Renal cortex interstitium (tissue), 11 donors: ENCODE measurements around the gene CMTM3. TPM values are rescaled to one million over a fixed set of nuclear protein-coding genes. Genes with fewer than 3 reads are reported as not detected.
A peak's percentile ranks its signal among the peaks of the same experiment; 100 is the strongest.
"Not testable (repeated sequence)": the region's sequence is repeated elsewhere in the genome, so short reads cannot be mapped to it uniquely, and the experiment has no call there.

ENCODE experiments used
- DNase-seq, 11 donors: peaks; one replicate each; pipeline ENCODE4 v3.0.0-alpha.2; 2013; ENCODE audit warnings: low read depth in 9 of 11, low spot score in 4 of 11; ENCODE audit errors: extremely low read depth in 1 of 11
- polyA plus RNA-seq, 3 donors: library from polyadenylated mRNA; unstranded; fragments of 120-200 nt; gene quantifications; one replicate each; pipeline ENCODE4 v1.2.1, GENCODE V29; 2013; ENCODE audit not compliant: insufficient read length in 3 of 3

The CMTM3 gene
- polyA plus RNA-seq, 3 donors: 53.0 to 72.1 (median 63.7) TPM

DNA sequence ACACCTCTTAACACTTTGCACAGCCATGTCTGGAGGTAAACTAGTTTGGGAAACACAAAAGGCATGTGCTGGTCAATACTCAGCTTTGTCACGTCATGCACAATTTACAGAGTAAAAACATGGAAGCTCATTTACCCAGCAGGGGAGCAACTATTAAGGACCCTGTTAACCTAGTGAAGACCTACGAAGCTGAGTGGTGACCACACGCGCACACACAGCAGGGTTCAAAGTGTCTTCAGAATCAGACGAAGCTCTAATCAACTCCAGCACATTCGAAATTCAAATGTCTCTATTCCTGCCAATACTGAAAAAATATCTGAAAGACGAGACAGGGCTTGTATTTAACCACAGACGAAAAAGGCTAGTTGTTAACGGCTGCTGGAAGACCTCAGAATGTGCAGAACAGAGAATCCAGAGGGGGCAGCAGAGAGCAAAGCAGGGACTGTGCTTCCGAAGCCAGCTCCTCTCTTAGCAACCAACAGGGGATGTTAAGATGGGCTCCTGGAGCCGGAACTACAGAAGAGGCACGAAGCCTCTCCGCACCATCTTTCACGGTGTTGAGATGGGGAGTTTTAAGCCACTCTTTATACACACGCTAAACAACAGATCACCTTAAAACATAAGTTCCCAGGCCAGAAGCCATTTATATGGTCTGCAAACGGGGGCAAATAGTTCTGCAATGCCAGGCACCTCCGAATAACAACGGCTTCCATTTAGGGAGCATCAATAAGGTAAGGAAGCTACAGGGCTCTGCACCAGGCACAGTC is 46.4 kb downstream of the CMTM3 start:
- DNase-seq: peak; percentile 65 to 88 (median 83)

DNA sequence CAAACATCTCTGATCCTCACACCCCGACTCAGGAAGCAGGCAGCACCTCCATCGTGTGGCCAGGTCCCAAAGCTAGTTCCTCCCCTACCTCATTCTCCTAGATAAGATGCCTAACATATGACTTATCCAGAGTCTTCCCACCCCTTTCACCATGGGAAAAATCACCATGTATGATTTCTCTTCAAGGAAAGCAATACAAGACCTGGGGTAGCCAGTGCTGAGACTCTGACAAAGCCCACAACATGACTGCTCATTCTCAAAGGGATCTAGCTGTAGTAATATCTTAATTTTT is 46.9 kb downstream of the CMTM3 start:
- DNase-seq: no peak

DNA sequence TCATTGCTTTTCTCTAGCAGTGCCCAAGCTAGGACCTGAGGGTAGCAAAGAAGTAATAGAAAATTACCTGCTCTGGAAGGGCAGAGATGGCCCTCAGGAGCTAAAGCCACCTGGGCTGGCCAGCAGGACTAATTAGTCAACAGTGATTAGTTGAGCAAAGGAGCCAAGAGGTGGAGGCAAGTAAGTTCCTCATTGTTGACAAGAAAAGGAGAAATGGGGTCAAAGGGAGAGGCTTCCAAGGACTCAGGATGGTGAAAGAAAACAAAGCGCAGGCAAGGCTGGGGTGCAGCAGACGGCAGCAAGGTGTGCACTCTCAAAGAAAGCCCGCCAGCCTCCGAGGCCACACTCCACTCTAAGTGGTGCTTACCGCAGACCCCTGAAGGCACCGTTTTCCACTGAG is 47.5 kb downstream of the CMTM3 start:
- DNase-seq: no peak

DNA sequence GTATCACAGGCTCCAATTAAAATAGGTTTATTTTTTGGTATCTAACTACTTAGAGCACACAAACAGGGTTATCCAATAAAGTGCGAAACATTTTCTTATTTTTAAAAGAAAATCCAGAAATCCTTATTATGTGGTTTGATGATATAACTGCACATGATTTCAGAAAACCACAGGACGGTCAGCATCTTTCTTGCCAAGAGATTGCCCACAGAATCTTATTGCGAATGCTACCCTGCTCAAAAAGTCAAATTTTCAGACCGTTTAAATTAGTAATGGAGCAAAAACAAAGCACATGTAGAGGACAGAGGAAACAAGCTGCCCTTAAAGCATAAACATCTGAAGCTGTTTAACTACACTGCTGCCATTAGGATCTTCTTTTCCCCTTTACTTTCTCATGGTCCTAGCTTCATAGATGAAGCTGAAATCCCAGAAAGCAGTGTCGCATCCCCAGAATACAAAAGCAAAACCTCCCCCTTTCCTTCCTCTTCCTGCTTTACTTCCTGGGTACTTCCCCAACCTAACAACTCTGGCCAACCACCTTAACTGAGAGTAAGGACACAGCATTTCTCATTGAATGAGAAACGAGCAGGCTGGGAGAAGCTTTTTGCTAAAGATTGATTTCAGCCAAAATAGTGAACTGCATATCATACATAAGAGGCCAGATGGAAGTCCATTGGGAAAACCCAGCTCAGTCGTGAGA is 48.3 kb downstream of the CMTM3 start:
- DNase-seq: no peak

DNA sequence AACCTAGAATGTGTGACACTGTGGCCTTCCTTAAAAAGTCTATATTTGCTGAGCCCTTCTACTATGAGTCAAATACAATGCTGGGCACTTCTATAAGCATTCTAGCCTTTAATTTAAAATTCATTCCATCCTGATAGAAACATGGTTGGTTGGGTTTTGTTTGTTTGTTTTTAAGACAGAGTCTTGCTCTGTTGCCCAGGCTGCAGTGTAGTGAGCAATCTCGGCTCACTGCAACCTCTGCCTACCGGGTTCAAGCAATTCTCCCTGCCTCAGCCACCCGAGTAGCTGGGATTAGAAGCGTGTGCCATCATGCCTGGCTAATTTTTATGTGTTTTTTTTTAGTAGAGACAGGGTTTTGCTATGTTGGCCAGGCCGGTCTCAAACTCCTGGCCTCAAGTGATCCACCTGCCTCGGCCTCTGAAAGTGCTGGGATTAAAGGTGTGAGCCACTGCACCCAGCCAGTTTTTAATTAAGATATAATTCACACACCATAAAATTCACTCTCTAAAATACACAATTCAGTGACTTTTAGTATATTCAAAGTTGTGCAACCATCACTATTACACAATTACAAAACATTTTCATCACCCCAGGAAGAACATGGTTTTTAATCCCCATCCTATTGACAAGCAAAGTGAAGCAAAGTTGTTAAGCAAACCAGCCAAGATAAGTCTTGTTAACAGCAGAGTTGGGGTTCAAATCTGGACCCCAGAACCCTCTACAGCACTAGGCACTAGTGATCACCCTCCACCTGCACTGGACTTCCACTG is 49.3 kb downstream of the CMTM3 start:
- DNase-seq: no peak

DNA sequence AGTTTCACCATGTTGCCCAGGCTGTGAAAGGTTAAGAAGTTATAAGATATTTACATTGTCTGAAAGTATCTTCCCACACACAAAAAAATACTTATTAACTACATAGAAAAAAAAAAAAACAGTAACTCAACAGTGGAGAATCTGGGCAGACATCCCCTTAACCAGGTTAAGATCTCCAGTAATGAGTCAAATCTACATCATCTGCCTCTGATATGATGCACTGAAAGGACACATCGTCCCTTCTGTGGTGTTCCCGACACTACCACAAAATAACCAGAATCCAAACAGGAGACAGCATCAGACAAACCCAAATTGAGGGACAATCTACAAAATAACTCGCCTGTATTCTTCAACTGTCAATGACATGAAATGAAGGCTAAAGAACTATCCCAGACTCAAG is 52.0 kb downstream of the CMTM3 start:
- DNase-seq: no peak

DNA sequence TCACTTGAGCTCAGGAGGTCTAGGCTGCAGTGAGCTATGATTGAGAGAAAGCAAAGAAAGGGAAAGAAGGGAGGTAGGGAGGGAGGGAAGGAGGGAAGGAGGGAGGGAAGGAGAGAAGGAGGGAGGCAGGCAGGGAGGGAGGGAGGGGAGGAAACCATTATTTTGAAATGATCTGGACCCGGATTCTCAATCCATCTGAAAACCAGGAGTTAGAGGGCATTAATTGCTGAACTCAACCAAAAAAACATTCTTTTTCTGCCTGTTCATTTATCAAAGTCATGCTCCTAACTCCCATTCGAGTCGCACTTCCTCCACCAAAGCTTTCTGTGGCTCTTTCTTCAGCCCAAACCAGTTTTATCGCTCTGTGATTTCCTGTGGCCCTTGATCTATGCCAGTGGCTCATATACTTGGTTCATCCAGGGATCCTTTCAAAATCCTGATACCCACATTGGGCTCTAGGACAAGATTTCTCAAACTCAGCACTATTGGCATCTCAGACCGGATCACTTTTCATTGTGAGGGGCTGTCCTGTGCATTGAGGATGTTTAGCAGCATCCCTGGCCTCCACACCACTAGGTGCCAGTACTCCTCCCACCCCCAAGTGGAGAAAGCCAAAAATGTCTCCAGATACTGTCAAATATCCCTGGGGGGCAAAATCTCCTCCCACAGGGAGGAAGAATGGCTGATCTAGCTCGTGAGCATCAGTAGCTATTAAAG is 53.8 kb downstream of the CMTM3 start:
- no peak for DNase-seq

DNA sequence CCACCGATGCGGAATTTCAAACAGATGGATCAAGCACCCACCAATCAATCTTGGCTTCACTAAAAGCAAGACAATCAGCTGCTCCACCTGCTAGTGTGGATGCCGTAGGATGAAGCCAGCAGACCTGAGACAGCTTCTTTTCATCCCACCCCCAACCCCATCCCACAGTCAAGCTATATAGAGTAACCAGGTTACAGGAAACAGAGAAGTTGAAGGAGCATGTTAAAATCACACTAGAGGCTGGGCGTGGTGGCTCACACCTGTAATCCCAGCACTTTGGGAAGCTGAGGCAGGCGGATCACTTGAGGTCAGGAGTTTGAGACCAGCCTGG is 54.3 kb downstream of the CMTM3 start:
- DNase-seq: no peak

DNA sequence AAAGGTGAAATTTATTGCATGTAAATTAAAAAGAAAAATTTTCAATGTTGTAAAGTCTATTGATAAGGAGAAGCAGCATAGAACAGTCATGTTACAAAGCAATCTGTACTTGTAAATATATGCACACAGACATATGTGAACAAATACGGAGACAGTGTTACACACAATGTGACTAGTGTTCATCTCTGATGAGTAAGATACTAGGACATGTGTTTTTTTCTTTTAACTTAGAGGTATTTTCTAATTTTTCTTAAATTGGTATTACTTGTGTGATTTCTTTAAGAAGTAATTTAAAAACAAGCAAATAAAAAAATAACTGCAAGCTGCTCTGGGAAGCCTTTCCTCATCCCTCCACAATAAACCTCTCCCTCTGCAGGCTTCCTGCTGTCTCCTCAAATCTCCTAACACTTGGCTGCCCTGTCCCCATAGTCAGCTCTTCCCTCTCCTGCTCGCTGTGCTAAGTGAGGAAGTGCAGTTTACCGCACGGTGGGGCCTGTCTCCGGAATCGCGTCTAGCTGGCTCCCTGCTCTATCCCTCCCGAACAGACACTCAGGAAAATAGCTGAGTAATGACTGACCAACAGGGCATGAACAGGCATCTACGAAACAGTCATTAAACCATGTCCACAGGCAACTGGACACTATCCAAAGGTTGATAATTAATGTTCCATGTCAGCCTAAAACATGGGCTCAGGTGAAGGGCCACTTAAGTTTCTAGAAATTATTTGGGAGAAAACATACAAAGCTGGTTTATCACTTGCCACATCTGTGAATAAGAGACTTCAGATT is 56.1 kb downstream of the CMTM3 start:
- DNase-seq: peak; percentile 44 to 80 (median 59)

DNA sequence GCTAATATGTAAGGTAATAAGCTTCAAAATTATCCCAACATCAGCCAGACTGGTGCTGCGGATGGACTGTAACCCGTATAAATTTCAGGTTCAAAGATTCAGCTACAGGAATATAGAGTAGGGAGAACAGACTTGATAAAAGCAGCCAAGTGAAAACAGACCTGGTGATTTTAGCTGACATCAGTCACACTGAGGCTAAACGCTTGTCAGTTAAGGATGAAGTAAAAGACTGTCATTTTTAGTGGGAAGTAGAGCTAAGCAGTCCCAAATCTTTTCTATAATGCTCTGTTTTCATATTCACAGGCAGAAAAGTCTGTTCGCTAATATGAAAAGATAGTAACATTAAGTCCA is 56.7 kb downstream of the CMTM3 start:
- no peak for DNase-seq

DNA sequence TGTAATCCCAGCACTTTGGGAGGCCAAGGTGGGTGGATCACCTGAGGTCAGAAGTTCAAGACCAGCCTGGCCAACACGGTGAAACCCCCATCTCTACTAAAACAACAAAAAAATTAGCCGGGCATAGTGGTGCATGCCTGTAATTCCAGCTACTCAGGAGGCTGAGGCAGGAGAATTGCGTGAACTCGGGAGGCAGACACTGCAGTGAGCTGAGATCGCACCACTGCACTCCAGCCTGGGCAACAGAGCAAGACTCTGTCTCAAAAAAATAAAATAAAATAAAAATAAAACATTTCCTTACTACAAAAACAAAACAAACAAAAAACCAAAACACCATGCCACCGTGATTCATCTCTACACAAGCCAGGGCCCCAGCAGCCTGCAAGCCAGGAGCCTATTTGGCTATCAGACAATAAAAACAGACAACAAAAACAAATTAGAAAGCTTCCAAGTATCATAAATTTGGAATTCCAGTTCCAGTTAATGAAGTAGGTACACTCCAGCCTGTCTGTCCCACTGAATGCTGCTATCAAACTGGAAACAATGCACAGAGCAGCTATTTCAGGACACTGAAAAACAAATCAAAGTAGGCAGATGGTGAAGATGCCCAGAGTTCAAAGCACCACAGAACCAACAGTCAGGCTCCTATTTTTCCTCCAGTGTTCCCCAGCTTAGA is 57.3 kb downstream of the CMTM3 start:
- not testable (repeated sequence) for DNase-seq

DNA sequence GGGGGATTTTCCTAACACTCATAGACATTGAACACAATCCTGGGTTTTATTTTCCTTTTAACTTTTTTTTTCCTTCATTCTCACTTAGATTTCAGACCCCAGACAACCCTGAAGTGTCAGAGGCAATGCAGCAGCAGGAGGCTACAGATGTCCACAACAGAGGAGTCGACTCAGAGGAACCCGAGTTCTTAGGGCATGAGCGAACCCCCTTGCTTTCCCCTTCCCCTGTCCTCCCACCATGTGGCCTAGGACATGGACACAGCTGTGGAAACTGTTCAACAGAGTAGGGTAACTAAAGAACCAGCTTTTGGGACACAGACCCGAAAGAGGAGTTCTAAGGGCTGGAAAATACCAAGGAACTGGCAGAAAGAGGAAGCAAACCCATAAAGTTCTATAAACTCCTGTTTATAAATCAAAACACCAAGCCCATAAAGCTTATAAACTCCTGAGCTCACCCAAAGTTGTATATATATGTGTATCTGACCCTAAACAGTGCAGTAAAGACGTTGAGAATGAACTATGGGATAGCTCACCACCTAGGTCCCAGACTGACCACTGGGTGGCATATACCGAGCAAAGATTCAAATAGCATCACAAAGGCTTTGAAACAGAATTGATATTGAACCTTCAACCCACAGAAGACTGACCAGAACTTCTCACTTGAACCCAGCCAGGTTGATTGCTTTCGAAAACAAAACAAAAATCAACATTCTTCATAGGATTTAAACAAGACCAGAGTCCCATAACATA is 58.1 kb downstream of the CMTM3 start:
- no peak for DNase-seq

Other genes with a start within 250 kb of the CMTM3 start
- 10 to 100 TPM; 55.8 to 66.3 (median 62.2) TPM for gene CDH5, start 238.0 kb upstream of the CMTM3 start, polyA plus RNA-seq
- gene BEAN1, start 177.4 kb upstream of the CMTM3 start, polyA plus RNA-seq: 1 to 10 TPM; 1.4 to 2.7 (median 1.7) TPM
- 10 to 100 TPM; 30.9 to 46.3 (median 38.1) TPM for gene TK2, start 54.6 kb upstream of the CMTM3 start, polyA plus RNA-seq
- 10 to 100 TPM; 33.1 to 42.2 (median 41.5) TPM for gene CKLF, start 52.1 kb upstream of the CMTM3 start, polyA plus RNA-seq
- gene CMTM1, start 38.3 kb upstream of the CMTM3 start, polyA plus RNA-seq: 1 to 10 TPM; 5.5 to 7.9 (median 7.3) TPM
- gene CMTM2, start 25.2 kb upstream of the CMTM3 start, polyA plus RNA-seq: under 1 TPM; 0.33 to 0.52 (median 0.39) TPM
- 10 to 100 TPM; 65.0 to 70.8 (median 67.1) TPM for gene CMTM4, start 92.0 kb downstream of the CMTM3 start, polyA plus RNA-seq
- gene DYNC1LI2, start 146.9 kb downstream of the CMTM3 start, polyA plus RNA-seq: 100 to 1,000 TPM; 109 to 156 (median 115) TPM
- gene TERB1, start 196.9 kb downstream of the CMTM3 start, polyA plus RNA-seq: under 1 TPM in 1 of 3 donors, not detected in 2; 0.20 TPM
- 10 to 100 TPM; 78.3 to 99.4 (median 94.8) TPM for gene NAE1, start 226.3 kb downstream of the CMTM3 start, polyA plus RNA-seq
- gene CA7, start 239.7 kb downstream of the CMTM3 start, polyA plus RNA-seq: under 1 TPM; 0.28 to 0.45 (median 0.32) TPM